CD14-positive monocyte (primary cell): ENCODE data around the gene GIT2. TPM values are rescaled to one million over a fixed set of nuclear protein-coding genes. Genes with fewer than 3 reads are reported as not detected.

Experiments
- DNase-seq, 3 donors: peaks; one replicate each; pipeline ENCODE4 v3.0.0-alpha.2; 2011 to 2022
- H2AFZ ChIP-seq: 2 replicates; pipeline ENCODE4 v1.6.0; 2012; ENCODE audit warnings: mild to moderate bottlenecking, low read depth, low read length, inconsistent platforms; ENCODE audit not compliant: insufficient read depth, poor library complexity, severe bottlenecking
- H3K27ac ChIP-seq, 2 donors: 1 replicate in 1 of 2; 2 replicates in 1 of 2; pipeline ENCODE4 v1.5.1; 2012 to 2013; ENCODE audit warnings: low read length in 2 of 2, control low read depth in 1 of 2, inconsistent platforms in 1 of 2, low read depth in 1 of 2, mild to moderate bottlenecking in 1 of 2
- H3K27me3 ChIP-seq, 2 donors: one replicate each; pipeline versions ENCODE4 v1.6.0 to v1.6.1; 2011 to 2013; ENCODE audit warnings: low read length in 2 of 2; ENCODE audit not compliant: control insufficient read depth in 2 of 2, insufficient read depth in 2 of 2
- H3K36me3 ChIP-seq, 2 donors: replicated peaks in 1 of 2; 1 replicate in 1 of 2; 2 replicates in 1 of 2; pipeline versions ENCODE4 v1.5.1 to v1.6.1; 2012 to 2013; ENCODE audit warnings: low read length in 2 of 2, control low read depth in 1 of 2, inconsistent platforms in 1 of 2, mild to moderate bottlenecking in 1 of 2; ENCODE audit not compliant: insufficient read depth in 2 of 2, control insufficient read depth in 1 of 2
- H3K4me1 ChIP-seq, 2 donors: 1 replicate in 1 of 2; 2 replicates in 1 of 2; pipeline versions ENCODE4 v1.5.1 to v1.6.1; 2012 to 2013; ENCODE audit warnings: low read length in 2 of 2, control low read depth in 1 of 2, inconsistent platforms in 1 of 2, mild to moderate bottlenecking in 1 of 2, moderate library complexity in 1 of 2; ENCODE audit not compliant: insufficient read depth in 2 of 2, control insufficient read depth in 1 of 2
- H3K4me2 ChIP-seq: replicated peaks from 2 replicates; pipeline ENCODE3; 2012; ENCODE audit warnings: low read length, moderate library complexity, mild to moderate bottlenecking; ENCODE audit not compliant: poor library complexity, severe bottlenecking; ENCODE audit errors: extremely low read depth
- H3K4me3 ChIP-seq, 3 experiments: fragments of 200-600 bp in 1 of 3; sonication (generic) in 1 of 3; replicated peaks in 1 of 3; 1 replicate in 2 of 3; 2 replicates in 1 of 3; pipeline ENCODE4 v1.5.1; 2011 to 2013; ENCODE audit warnings: low read length in 3 of 3, mild to moderate bottlenecking in 3 of 3, control low read depth in 2 of 3, low read depth in 2 of 3, inconsistent platforms in 1 of 3, moderate library complexity in 1 of 3
- H3K79me2 ChIP-seq: 2 replicates; pipeline ENCODE4 v1.6.0; 2012; ENCODE audit warnings: mild to moderate bottlenecking, control low read depth, inconsistent platforms, low read length, moderate library complexity; ENCODE audit not compliant: insufficient read depth
- H3K9ac ChIP-seq: 2 replicates; pipeline ENCODE4 v1.6.0; 2017; ENCODE audit warnings: low read length, mild to moderate bottlenecking; ENCODE audit not compliant: insufficient read depth, poor library complexity, severe bottlenecking
- H3K9me3 ChIP-seq, 2 donors: replicated peaks in 1 of 2; 1 replicate in 1 of 2; 2 replicates in 1 of 2; pipeline versions ENCODE4 v1.5.1 to v1.6.1; 2012 to 2013; ENCODE audit warnings: low read length in 2 of 2, control low read depth in 1 of 2; ENCODE audit not compliant: control insufficient read depth in 1 of 2, insufficient read depth in 1 of 2
- H4K20me1 ChIP-seq: 2 replicates; pipeline ENCODE4 v1.6.0; 2012; ENCODE audit warnings: mild to moderate bottlenecking, low read length, control low read depth, moderate library complexity; ENCODE audit not compliant: insufficient read depth
- H3K27ac Mint-ChIP-seq, 7 donors: one replicate each; pipeline ENCODE4 v1.8.0; 2020; ENCODE audit warnings: mild to moderate bottlenecking in 7 of 7, mixed read lengths in 7 of 7, moderate library complexity in 6 of 7, inconsistent platforms in 2 of 7
- H3K27me3 Mint-ChIP-seq, 3 donors: one replicate each; pipeline ENCODE4 v1.8.0; 2021 to 2022; ENCODE audit warnings: low read depth in 3 of 3, mild to moderate bottlenecking in 3 of 3, mixed read lengths in 3 of 3, moderate library complexity in 3 of 3, inconsistent platforms in 1 of 3
- H3K36me3 Mint-ChIP-seq, 2 donors: one replicate each; pipeline ENCODE4 v1.8.0; 2020; ENCODE audit warnings: mixed read lengths in 2 of 2, inconsistent platforms in 1 of 2, mild to moderate bottlenecking in 1 of 2
- H3K4me1 Mint-ChIP-seq: one replicate; pipeline ENCODE4 v1.8.0; 2020; ENCODE audit warnings: mild to moderate bottlenecking, mixed read lengths
- H3K4me3 Mint-ChIP-seq, 2 donors: one replicate each; pipeline ENCODE4 v1.8.0; 2020; ENCODE audit warnings: mild to moderate bottlenecking in 2 of 2, mixed read lengths in 2 of 2, moderate library complexity in 1 of 2
- H3K9me3 Mint-ChIP-seq, 7 donors: one replicate each; pipeline ENCODE4 v1.8.0; 2020 to 2022; ENCODE audit warnings: mixed read lengths in 7 of 7, mild to moderate bottlenecking in 6 of 7, moderate library complexity in 6 of 7, inconsistent platforms in 2 of 7
- WGBS: methylation state at CpG from one replicate; pipeline ENCODE4 v1.1.5; 2013; ENCODE audit warnings: missing lambda C conversion rate; ENCODE audit not compliant: insufficient coverage; 5-methylcytosine and 5-hydroxymethylcytosine counted together
- intact Hi-C, 2 donors: fragments of 100-400 bp; cut with micrococcal nuclease; formaldehyde crosslinking; loops; one replicate each; pipeline versions ENCODE4 v1.15.0 to v1.15.1; 2023
- polyA plus RNA-seq, 3 donors: library from polyadenylated mRNA; depleted of rRNA in 1 of 3; unstranded in 2 of 3; stranded (reverse) in 1 of 3; fragments of 300-500 nt in 2 of 3; fragments of >200 nt in 1 of 3; fragmentation: Illumina TruSeq in 2 of 3; gene quantifications; 1 replicate in 2 of 3; 2 replicates in 1 of 3; pipeline ENCODE4 v1.2.3, GENCODE V29; 2012 to 2021
- TF ChIP-seq, protein P1 (sequence below): fragments of 200-600 bp; IDR thresholded peaks from one replicate; pipeline ENCODE4 v1.8.0; 2022; ENCODE audit warnings: antibody characterized with exemption, mild to moderate bottlenecking

GIT2 gene
- polyA plus RNA-seq, 3 donors: 75.8 to 139 (median 98.8) TPM

GRCh38 chr12:109883461-109883860, 112.7 kb downstream of the GIT2 start:
- H2AFZ ChIP-seq: no peak overlapping the region
- no peak overlapping the region for H3K4me2 ChIP-seq
- Mint-ChIP-seq H3K27me3 (peaks cover 0 to 4% (median 2%) of the 10 kb centered on the region in 3 donors), H3K9me3 (peaks cover 0 to 3% (median 0%) of the 10 kb centered on the region in 7 donors), H3K36me3 (peaks cover 2 to 3% of the 10 kb centered on the region in 2 donors), H3K4me3 (no peak overlapping the region), H3K27ac (peak overlapping the region in 4 of 7 donors; percentile 1 to 64 (median 10)), H3K4me1 (peaks cover 70% of the 10 kb centered on the region)
- H3K9me3 ChIP-seq: no peaks in the 10 kb centered on the region
- H3K4me1 ChIP-seq: peaks cover 55 to 69% of the 10 kb centered on the region in 2 donors
- no peak overlapping the region for H3K27ac ChIP-seq
- 64% methylated on average over 4 of the region's 4 CpGs for WGBS
- TF ChIP-seq, protein P1, sequence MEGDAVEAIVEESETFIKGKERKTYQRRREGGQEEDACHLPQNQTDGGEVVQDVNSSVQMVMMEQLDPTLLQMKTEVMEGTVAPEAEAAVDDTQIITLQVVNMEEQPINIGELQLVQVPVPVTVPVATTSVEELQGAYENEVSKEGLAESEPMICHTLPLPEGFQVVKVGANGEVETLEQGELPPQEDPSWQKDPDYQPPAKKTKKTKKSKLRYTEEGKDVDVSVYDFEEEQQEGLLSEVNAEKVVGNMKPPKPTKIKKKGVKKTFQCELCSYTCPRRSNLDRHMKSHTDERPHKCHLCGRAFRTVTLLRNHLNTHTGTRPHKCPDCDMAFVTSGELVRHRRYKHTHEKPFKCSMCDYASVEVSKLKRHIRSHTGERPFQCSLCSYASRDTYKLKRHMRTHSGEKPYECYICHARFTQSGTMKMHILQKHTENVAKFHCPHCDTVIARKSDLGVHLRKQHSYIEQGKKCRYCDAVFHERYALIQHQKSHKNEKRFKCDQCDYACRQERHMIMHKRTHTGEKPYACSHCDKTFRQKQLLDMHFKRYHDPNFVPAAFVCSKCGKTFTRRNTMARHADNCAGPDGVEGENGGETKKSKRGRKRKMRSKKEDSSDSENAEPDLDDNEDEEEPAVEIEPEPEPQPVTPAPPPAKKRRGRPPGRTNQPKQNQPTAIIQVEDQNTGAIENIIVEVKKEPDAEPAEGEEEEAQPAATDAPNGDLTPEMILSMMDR: no peak
- H3K9ac ChIP-seq: no peak overlapping the region
- peaks cover 4% of the 10 kb centered on the region for H4K20me1 ChIP-seq
- DNase-seq: no peak
- H3K36me3 ChIP-seq: no peaks in the 10 kb centered on the region
- peaks cover 17% of the 10 kb centered on the region for H3K79me2 ChIP-seq
- intact Hi-C loops: loop anchor here (5.0 to 10.0 kb wide), 2 partner anchors 36 to 79 kb away; no protein-coding TSS in a partner anchor
- no peaks in the 10 kb centered on the region for H3K27me3 ChIP-seq
- H3K4me3 ChIP-seq: no peak overlapping the region

- no peak for DNase-seq
- H3K36me3 Mint-ChIP-seq: peaks cover 11 to 18% of the 10 kb centered on the region in 2 donors
- Histone ChIP-seq H3K4me1 (peaks cover 47 to 67% of the 10 kb centered on the region in 2 donors), H3K27ac (no peak overlapping the region), H2AFZ (no peak overlapping the region), H3K27me3 (no peaks in the 10 kb centered on the region), H3K9me3 (no peaks in the 10 kb centered on the region), H3K9ac (no peak overlapping the region), H3K36me3 (no peaks in the 10 kb centered on the region), H3K4me2 (no peak overlapping the region), H3K4me3 (no peak overlapping the region), H4K20me1 (peaks cover 21% of the 10 kb centered on the region), H3K79me2 (peaks cover 34% of the 10 kb centered on the region)
- H3K9me3 Mint-ChIP-seq: no peaks in the 10 kb centered on the region
- peaks cover 70% of the 10 kb centered on the region for H3K4me1 Mint-ChIP-seq
- no peak overlapping the region for H3K27ac Mint-ChIP-seq
- peaks cover 0 to 4% (median 2%) of the 10 kb centered on the region in 3 donors for H3K27me3 Mint-ChIP-seq
- WGBS: 100% methylated on average over 2 of the region's 2 CpGs
- TF ChIP-seq, protein P1: no peak
- intact Hi-C loops: loop anchor here (2.0 to 10.0 kb wide), 3 partner anchors 34 to 77 kb away; no protein-coding TSS in a partner anchor
- no peak overlapping the region for H3K4me3 Mint-ChIP-seq
These were observed 114.4 kb downstream of the GIT2 start for GRCh38 chr12:109881752-109882151.
